Lower leg skin (tissue), 3 donors: ENCODE results near the gene ZCCHC7.

Experiments used
- CTCF ChIP-seq, 3 donors: fragments of 450-650 bp; IDR thresholded peaks; one replicate each; pipeline ENCODE4 v1.5.1; 2016; ENCODE audit warnings: antibody characterized with exemption in 3 of 3, mild to moderate bottlenecking in 3 of 3, moderate library complexity in 2 of 3
- POLR2A ChIP-seq, 2 donors: fragments of 450-650 bp; IDR thresholded peaks; one replicate each; pipeline ENCODE4 v1.6.1; 2016 to 2017; ENCODE audit warnings: antibody characterized with exemption in 2 of 2, mild to moderate bottlenecking in 1 of 2, moderate library complexity in 1 of 2

GRCh38 chr9:37097294-37097693, 23.1 kb upstream of the ZCCHC7 start:
- TF ChIP-seq CTCF (IDR thresholded peaks at IDR 0.05) (no peak), POLR2A (IDR thresholded peaks at IDR 0.05) (no peak)
